HG03097 (cell line): Measurements from ENCODE around the gene DPF1.
"Not testable (repeated sequence)": the region's sequence is repeated elsewhere in the genome, so short reads cannot be mapped to it uniquely, and the experiment has no call there.

ENCODE experiments used
- ATAC-seq: cut with Tn5 transposase; IDR thresholded peaks from one replicate; pipeline ENCODE4 v1.9.1; 2021; ENCODE audit not compliant: unreplicated experiment, low FRiP score

Gene DPF1

GRCh38 chr19:38250821-38251563 lies 27.0 kb upstream of the DPF1 start:
- no peak for ATAC-seq

GRCh38 chr19:38250428-38250820 lies 26.4 kb upstream of the DPF1 start:
- ATAC-seq = no peak

- no peak for ATAC-seq
Measured at GRCh38 chr19:38248421-38248820, 24.4 kb upstream of the DPF1 start.

DNA sequence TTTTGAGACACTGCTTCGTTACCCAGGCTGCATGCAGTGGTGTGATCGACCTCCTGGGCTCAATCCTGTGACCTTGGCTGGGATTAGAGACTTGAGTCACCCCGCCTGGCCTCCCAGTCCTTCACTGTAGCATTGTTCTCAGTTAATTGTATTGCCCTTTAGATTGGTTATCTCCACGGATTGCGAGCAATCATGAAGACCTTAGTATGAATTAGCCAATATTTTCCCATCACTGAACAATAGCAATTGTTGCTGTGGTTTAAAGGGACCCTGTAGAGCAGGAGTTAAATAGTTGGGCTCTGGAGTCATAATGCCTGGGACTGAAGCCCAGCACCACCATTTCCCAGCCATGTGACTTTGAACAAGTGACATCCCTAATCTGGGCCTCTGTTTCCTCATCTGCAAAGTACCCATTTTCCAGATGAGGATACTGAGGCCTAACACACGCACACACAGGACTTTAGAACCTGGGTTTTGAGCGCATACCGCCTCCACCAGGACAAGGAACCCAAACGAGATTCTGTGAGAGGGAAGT lies 23.8 kb upstream of the DPF1 start:
- ATAC-seq = no peak

GRCh38 chr19:38247126-38247525 lies 23.1 kb upstream of the DPF1 start:
- no peak for ATAC-seq

DNA sequence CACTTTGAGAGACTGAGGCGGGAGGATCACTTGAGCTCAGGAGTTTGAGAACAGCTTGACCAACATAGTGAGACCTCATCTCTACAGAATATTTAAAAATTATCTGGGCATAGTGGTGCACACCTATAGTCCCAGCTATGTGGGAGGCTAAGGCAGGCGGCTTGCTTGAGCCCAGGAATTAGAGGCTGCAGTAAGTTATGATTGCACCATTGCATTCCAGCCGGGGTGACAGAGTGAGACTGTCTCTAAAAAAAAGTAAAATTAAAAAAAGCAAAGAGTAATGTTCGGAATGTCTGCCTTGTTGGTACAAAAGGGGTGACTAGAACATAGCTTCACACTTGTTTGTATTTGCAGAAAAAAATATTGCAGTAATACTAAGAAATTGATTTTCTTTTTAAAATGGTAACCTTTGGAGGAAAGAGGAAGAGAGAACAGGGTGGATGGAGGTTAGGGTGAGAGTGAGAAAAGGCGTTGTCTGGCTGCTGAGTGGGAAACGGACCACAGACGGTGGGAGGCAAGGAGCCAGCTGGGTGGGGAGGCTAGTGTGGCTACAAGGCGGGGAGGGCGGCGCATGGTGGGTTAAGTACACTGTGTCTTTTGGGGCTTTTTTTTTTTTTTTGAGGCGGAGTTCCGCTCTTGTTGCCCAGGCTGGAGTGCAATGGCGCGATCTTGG lies 21.9 kb upstream of the DPF1 start:
- ATAC-seq = no peak

DNA sequence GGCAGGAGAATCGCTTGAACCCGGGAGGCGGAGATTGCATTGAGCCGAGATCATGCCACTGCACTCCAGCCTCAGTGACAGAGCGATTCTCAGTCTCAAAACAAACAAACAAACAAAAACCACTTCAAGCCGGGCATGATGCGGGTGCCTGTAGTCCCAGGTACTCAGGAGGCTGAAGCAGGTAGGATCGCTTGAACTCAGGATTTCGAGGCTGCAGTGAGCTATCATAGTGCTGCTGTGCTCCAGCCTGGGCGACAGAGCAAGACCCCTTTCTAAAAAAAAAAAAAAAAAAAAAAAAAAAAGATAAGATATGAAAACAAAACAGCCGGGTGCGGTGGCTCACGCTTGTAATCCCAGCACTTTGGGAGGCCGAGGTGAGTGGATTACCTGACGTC lies 19.3 kb upstream of the DPF1 start:
- ATAC-seq = no peak

DNA sequence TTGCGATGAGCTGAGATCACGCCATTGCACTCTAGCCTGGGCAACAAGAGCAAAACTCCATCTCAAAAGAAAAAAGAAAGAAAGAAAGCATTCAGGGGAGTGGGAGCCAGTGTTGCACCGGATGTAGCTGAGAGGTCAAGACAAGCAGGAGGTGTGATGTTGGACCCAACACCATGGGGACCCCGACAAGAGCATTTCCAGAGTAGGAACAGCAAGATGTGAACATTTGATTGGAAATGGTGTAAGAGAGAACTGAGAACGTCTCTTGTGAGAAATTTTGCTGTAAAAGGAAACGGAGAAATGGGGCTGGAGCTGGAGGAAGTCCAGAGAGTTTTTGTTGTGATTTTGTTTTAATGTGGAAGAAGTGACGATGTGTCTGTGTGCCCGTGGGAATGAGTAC lies 15.8 kb upstream of the DPF1 start:
- ATAC-seq = no peak

DNA sequence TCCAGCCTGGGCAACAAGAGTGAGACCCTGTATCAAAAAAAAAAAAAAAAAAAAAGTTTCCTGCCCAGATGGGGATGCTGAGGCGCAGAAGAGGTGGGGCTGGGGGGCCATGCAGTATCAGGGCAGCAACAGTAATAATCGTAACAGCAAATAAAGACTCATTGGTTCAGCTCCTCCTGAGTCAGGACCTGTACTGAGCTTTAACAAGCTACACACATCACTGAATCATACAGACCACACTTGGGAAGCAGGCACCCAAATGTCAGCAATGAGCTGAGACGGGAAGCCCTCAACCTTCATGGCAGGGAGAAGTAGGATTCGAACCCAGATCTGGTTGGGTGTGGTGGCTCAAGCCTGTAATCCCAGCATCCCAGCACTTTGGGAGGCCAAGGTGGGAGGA lies 10.6 kb upstream of the DPF1 start:
- ATAC-seq = no peak

DNA sequence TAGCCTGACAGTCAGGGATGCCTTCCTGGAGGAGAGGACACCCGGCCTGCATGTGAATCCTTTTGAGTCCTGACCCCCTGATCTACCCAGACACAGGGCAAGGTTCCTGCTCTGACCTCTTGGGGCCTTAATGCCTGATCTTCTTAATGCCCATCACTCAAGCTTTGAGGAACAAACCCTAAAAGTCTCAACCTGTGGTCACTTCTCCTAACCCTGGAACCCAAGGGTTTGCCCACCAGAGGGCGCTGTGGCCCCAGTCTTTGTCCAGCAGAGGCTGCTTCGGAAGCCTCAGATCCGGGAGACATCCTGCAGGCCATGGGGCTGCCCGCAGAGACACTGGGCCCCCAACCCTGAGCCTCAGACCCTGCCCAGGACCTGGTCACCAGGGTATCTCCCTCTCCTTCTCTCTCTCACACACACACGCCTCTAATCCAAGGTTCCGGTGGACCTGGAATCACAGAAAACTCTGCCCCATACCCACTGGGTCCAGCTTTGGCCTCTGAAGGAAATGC lies 9.8 kb upstream of the DPF1 start:
- ATAC-seq = no peak

DNA sequence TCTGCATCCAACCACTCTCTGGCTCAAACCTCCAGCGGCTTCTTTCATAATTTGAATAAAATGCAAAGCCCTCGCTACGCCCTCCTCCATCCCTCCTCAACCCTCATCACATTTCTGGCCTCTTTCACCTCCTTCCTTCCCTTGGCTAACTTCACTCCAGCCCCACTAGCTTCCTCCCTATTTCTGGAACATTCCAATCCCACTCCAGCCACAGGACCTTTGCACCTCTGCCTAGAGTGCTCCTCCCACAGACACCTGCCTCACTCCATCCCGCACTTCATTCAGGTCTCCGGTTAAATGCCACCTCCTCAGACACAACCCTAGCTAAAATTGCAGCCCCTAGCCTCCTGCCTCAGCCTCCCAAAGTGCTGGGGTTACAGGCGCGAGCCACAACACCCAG lies 7.9 kb upstream of the DPF1 start:
- ATAC-seq = no peak

DNA sequence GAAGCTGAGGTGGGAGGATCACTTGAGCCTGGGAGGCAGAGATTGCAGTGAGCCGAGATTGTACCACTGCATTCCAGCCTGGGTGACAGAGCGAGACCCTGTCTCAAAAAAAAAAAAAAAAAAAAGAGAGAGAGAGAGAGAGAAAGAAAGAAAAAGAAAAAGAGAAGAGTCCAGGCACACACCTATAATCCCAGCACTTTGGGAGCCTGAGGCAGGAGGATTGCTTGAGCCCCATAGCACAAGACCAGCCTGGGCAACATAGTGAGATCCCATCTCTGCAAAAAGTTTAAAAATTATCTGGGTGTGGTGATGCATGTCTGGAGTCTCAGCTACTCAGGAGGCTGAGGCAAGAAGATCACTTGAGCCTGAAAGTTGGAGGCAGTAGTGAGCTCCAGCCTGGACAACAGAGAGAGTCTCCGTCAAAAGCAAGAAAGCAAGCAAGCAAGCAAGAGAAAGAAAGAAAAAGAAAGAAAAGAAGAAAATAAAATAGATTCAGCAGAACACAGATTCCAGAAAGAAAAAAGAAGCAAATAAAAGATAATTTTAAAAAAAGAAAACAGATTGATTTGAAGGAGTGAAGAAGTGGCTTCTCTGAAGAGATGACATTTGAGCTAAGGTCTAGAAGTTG lies 6.6 kb upstream of the DPF1 start:
- not testable (repeated sequence) for ATAC-seq

- peak; percentile 59 for ATAC-seq
Measured at GRCh38 chr19:38229585-38230073, 5.6 kb upstream of the DPF1 start.

GRCh38 chr19:38228491-38229439 lies 4.7 kb upstream of the DPF1 start:
- no peak for ATAC-seq

- ATAC-seq = no peak
Measured at GRCh38 chr19:38228005-38228377, 4.0 kb upstream of the DPF1 start.

GRCh38 chr19:38227287-38228004 lies 3.4 kb upstream of the DPF1 start:
- no peak for ATAC-seq

DNA sequence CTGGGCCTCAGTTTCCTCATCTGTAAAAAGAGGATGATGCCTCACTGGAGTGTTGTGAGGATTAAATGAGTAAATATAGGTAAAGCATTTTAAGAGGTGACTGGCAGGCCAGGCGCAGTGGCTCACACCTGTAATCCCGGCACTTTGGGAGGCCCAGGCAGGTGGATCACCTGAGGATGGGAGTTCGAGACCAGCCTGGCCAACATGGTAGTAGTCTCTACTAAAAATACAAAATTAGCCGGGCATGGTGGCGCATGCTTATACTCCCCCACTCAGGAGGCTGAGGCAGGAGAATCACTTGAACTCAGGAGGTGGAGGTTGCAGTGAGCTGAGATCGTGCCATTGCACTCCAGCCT lies 819 bp upstream of the DPF1 start:
- not testable (repeated sequence) for ATAC-seq

DNA sequence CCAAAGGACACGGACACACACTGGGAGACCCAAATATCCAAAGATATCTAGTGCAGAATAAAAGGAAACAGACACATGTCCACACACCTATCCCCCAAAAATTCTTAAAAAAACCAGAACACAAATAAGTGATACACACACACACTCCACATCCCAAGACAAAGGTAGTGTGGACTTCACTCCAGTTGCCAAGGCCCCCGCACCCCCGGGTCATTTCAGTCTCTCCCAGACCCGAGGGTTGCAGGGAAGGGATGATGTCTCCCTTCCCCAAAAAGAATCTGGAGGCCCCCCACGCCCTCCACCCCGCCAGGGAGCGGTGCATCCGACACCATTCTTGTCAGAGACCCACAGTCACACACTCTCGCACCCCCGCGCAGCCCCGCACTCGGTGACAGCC lies 407 bp downstream of the DPF1 start:
- no peak for ATAC-seq

GRCh38 chr19:38223119-38223523 lies 901 bp downstream of the DPF1 start:
- ATAC-seq = no peak
